Osteoblast (primary cell): ENCODE measurements around the gene ARHGAP8. TPM values are rescaled to one million over a fixed set of nuclear protein-coding genes. Genes with fewer than 3 reads are reported as not detected.

Experiments
- DNase-seq: peaks from one replicate; pipeline ENCODE4 v3.0.0; 2011; ENCODE audit warnings: low spot score, mixed read lengths; ENCODE audit not compliant: insufficient read length; ENCODE audit errors: missing footprints
- H2AFZ ChIP-seq: 2 replicates; pipeline ENCODE4 v1.6.0; 2011; ENCODE audit warnings: mild to moderate bottlenecking, low read length
- H3K27ac ChIP-seq: 2 replicates; pipeline ENCODE4 v1.5.1; 2011; ENCODE audit warnings: mild to moderate bottlenecking, low read depth, low read length, moderate library complexity
- H3K27me3 ChIP-seq: 2 replicates; pipeline ENCODE4 v1.6.0; 2012; ENCODE audit warnings: mild to moderate bottlenecking, control low read depth, inconsistent platforms, low read length, moderate library complexity; ENCODE audit not compliant: insufficient read depth
- H3K36me3 ChIP-seq: 2 replicates; pipeline ENCODE4 v1.5.1; 2011; ENCODE audit warnings: mild to moderate bottlenecking, low read length, control low read depth, moderate library complexity; ENCODE audit not compliant: insufficient read depth
- H3K4me1 ChIP-seq: 2 replicates; pipeline ENCODE4 v1.5.1; 2011; ENCODE audit warnings: mild to moderate bottlenecking, low read length, control low read depth, moderate library complexity; ENCODE audit not compliant: insufficient read depth
- H3K4me2 ChIP-seq: 2 replicates; pipeline ENCODE4 v1.6.0; 2011; ENCODE audit warnings: mild to moderate bottlenecking, low read length; ENCODE audit not compliant: insufficient read depth
- H3K4me3 ChIP-seq: fragments of 200-600 bp; sonication (generic); 3 replicates; pipeline ENCODE4 v1.5.1; 2012; ENCODE audit warnings: mild to moderate bottlenecking, low read length, inconsistent platforms; ENCODE audit not compliant: insufficient read depth
- H3K79me2 ChIP-seq: 2 replicates; pipeline ENCODE4 v1.6.0; 2012; ENCODE audit warnings: mild to moderate bottlenecking, low read length, control low read depth, inconsistent platforms; ENCODE audit not compliant: insufficient read depth
- H3K9me3 ChIP-seq: 2 replicates; pipeline ENCODE4 v1.5.1; 2011; ENCODE audit warnings: low read depth, low read length, control low read depth
- H4K20me1 ChIP-seq: 2 replicates; pipeline ENCODE4 v1.6.0; 2012; ENCODE audit warnings: mild to moderate bottlenecking, low read length, control low read depth; ENCODE audit not compliant: insufficient read depth
- total RNA-seq: library from RNA; depleted of rRNA; stranded (reverse); fragments of >200 nt; gene quantifications from 2 replicates; pipeline ENCODE4 v1.2.3, GENCODE V29; 2012
- TF ChIP-seq, protein P1 (sequence below): IDR thresholded peaks from 2 replicates; pipeline ENCODE4 v1.5.1; 2011; ENCODE audit warnings: mild to moderate bottlenecking, low read depth, low read length, moderate library complexity; ENCODE audit errors: extremely low read depth

Gene ARHGAP8
- total RNA-seq, 1 donor: 0.36 TPM

DNA sequence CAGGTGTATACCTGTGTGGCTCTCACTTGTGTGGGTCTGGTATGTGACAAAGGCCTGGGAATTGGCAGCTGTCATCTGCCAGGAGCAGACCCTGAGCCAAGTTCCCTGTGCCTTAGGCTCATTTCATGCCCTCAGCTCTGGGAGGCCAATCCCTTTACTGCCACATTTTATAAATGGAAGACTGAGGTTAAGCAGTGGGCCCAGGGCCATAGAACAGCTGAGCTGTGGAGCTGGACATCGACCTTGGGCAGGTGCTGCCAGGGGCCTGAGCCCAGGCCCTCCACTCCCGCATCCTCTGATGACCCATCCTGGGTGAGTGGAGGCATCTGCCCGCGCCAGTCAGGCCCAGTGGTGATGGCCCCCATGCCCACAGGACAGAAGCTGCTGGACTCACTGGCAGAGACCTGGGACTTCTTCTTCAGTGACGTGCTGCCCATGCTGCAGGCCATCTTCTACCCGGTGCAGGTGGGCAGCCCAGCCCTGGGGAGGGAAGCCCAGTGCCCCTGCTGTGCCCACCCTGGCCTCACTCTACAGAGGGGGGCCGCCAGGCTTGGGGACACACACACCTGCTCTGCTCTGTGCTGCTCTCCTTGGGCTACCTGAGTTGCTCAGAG is 20.9 kb upstream of the ARHGAP8 start:
- Histone ChIP-seq H3K27me3 (no peaks in the 10 kb centered on the region), H3K4me2 (no peak overlapping the region), H3K79me2 (no peaks in the 10 kb centered on the region), H3K9me3 (no peaks in the 10 kb centered on the region), H2AFZ (no peak overlapping the region), H3K27ac (no peak overlapping the region), H4K20me1 (peaks cover 12% of the 10 kb centered on the region), H3K4me1 (peaks cover 11% of the 10 kb centered on the region), H3K36me3 (no peaks in the 10 kb centered on the region), H3K4me3 (no peak overlapping the region)
- TF ChIP-seq, protein P1, sequence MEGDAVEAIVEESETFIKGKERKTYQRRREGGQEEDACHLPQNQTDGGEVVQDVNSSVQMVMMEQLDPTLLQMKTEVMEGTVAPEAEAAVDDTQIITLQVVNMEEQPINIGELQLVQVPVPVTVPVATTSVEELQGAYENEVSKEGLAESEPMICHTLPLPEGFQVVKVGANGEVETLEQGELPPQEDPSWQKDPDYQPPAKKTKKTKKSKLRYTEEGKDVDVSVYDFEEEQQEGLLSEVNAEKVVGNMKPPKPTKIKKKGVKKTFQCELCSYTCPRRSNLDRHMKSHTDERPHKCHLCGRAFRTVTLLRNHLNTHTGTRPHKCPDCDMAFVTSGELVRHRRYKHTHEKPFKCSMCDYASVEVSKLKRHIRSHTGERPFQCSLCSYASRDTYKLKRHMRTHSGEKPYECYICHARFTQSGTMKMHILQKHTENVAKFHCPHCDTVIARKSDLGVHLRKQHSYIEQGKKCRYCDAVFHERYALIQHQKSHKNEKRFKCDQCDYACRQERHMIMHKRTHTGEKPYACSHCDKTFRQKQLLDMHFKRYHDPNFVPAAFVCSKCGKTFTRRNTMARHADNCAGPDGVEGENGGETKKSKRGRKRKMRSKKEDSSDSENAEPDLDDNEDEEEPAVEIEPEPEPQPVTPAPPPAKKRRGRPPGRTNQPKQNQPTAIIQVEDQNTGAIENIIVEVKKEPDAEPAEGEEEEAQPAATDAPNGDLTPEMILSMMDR: no peak
- no peak for DNase-seq

- H3K36me3 ChIP-seq: no peaks in the 10 kb centered on the region
- no peaks in the 10 kb centered on the region for H3K27me3 ChIP-seq
- peak; percentile 65 for DNase-seq
- H3K4me1 ChIP-seq: peaks cover 11% of the 10 kb centered on the region
- H3K4me2 ChIP-seq: no peak overlapping the region
- H3K4me3 ChIP-seq: no peak overlapping the region
- peaks cover 12% of the 10 kb centered on the region for H4K20me1 ChIP-seq
- H3K79me2 ChIP-seq: no peaks in the 10 kb centered on the region
- H2AFZ ChIP-seq: no peak overlapping the region
- H3K9me3 ChIP-seq: no peaks in the 10 kb centered on the region
- no peak overlapping the region for H3K27ac ChIP-seq
- TF ChIP-seq, protein P1: no peak
Observed at GRCh38 chr22:44732017-44732561, 20.3 kb upstream of the ARHGAP8 start.

DNA sequence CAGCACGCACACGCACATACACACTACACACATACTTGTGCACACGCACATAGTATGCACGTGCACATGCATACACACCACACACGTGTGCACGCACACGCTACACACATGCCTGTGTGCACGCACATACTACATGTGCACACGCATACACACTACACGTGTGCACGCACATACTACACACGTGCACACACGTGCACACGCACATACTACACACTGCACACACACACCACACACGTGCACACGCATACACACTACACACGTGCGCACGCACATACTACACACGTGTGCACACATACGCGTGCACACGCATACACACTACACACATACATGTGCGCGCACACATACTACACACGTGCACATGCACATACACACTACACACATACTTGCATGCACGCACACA is 19.7 kb upstream of the ARHGAP8 start:
- H3K4me3 ChIP-seq: no peak overlapping the region
- no peaks in the 10 kb centered on the region for H3K36me3 ChIP-seq
- DNase-seq: peak; percentile 56
- H3K4me1 ChIP-seq: peaks cover 11% of the 10 kb centered on the region
- no peak overlapping the region for H3K27ac ChIP-seq
- peaks cover 12% of the 10 kb centered on the region for H4K20me1 ChIP-seq
- TF ChIP-seq, protein P1: no peak
- H3K4me2 ChIP-seq: no peak overlapping the region
- H3K9me3 ChIP-seq: no peaks in the 10 kb centered on the region
- no peaks in the 10 kb centered on the region for H3K79me2 ChIP-seq
- H3K27me3 ChIP-seq: no peaks in the 10 kb centered on the region
- no peak overlapping the region for H2AFZ ChIP-seq

GRCh38 chr22:44733426-44734106 is 18.8 kb upstream of the ARHGAP8 start:
- H3K27me3 ChIP-seq: peaks cover 4% of the 10 kb centered on the region
- TF ChIP-seq, protein P1: no peak
- no peak overlapping the region for H3K27ac ChIP-seq
- H2AFZ ChIP-seq: no peak overlapping the region
- H3K4me2 ChIP-seq: no peak overlapping the region
- H3K79me2 ChIP-seq: no peaks in the 10 kb centered on the region
- no peak overlapping the region for H3K4me3 ChIP-seq
- H3K36me3 ChIP-seq: no peaks in the 10 kb centered on the region
- H4K20me1 ChIP-seq: peaks cover 9% of the 10 kb centered on the region
- DNase-seq: peak; percentile 75
- H3K9me3 ChIP-seq: no peaks in the 10 kb centered on the region
- peaks cover 11% of the 10 kb centered on the region for H3K4me1 ChIP-seq
